HepG2 (cell line): Measurements from ENCODE around the gene NCOA3. TPM values are rescaled to one million over a fixed set of nuclear protein-coding genes. Genes with fewer than 3 reads are reported as not detected.

Source experiments
- FOSL2 ChIP-seq: sonication (generic); formaldehyde crosslinking; IDR thresholded peaks from 2 replicates; pipeline ENCODE4 v1.4.0; 2020; ENCODE audit warnings: missing genetic modification reagents
- HNF4G ChIP-seq, 2 experiments: sonication (generic) in 1 of 2; formaldehyde crosslinking in 1 of 2; IDR thresholded peaks; 2 replicates each; pipeline versions ENCODE4 v1.4.0 to v1.6.1; 2011 to 2020; ENCODE audit warnings: borderline replicate concordance in 2 of 2, low read depth in 2 of 2, mild to moderate bottlenecking in 2 of 2, low read length in 1 of 2, missing genetic modification reagents in 1 of 2, moderate library complexity in 1 of 2
- MTA3 ChIP-seq: sonication (generic); formaldehyde crosslinking; IDR thresholded peaks from 2 replicates; pipeline ENCODE4 v1.4.0; 2020; ENCODE audit warnings: missing genetic modification reagents
- NR2F2 ChIP-seq: IDR thresholded peaks from 2 replicates; pipeline ENCODE4 v1.6.1; 2012; ENCODE audit warnings: low read depth, inconsistent platforms, borderline replicate concordance
- RXRA ChIP-seq: sonication (generic); formaldehyde crosslinking; IDR thresholded peaks from 2 replicates; pipeline ENCODE4 v1.5.1; 2020; ENCODE audit warnings: missing genetic modification reagents
- SP4 ChIP-seq: sonication (generic); formaldehyde crosslinking; IDR thresholded peaks from 2 replicates; pipeline ENCODE4 v1.8.1; 2023; ENCODE audit warnings: mild to moderate bottlenecking, missing genetic modification reagents
- TP53 ChIP-seq: sonication (generic); formaldehyde crosslinking; conservative IDR thresholded peaks from 2 replicates; pipeline ENCODE4 v1.4.0; 2020; ENCODE audit warnings: missing genetic modification reagents
- ZNF274 ChIP-seq: sonication (generic); formaldehyde crosslinking; IDR thresholded peaks from 2 replicates; pipeline ENCODE4 v1.5.1; 2020; ENCODE audit warnings: mild to moderate bottlenecking, missing genetic modification reagents
- polyA plus RNA-seq, 8 experiments: library from polyadenylated mRNA; depleted of rRNA in 3 of 8; stranded (reverse) in 7 of 8; unstranded in 1 of 8; fragments of >200 nt; fragmentation: Illumina TruSeq in 4 of 8; extraction: Trizol in 4 of 8; gene quantifications; 2 replicates each; pipeline versions ENCODE4 v1.2.1 to v1.2.3, GENCODE V29; 2011 to 2016; ENCODE audit warnings: low read depth in 4 of 8, missing spikeins in 1 of 8, mixed read lengths in 1 of 8; ENCODE audit not compliant: insufficient read depth in 1 of 8
- total RNA-seq, 5 experiments: library from RNA; depleted of rRNA; stranded (reverse); fragments of >200 nt; fragmentation: Illumina TruSeq; extraction: Trizol; gene quantifications; 2 replicates each; pipeline ENCODE4 v1.2.3, GENCODE V29; 2016; ENCODE audit warnings: low read depth in 1 of 5
- TF ChIP-seq, protein P1 (sequence below): sonication (generic); formaldehyde crosslinking; IDR thresholded peaks from 2 replicates; pipeline ENCODE4 v1.5.0; 2020; ENCODE audit warnings: missing genetic modification reagents
- TF ChIP-seq, protein P2 (sequence below): sonication (generic); formaldehyde crosslinking; IDR thresholded peaks from 2 replicates; pipeline ENCODE4 v1.8.1; 2023; ENCODE audit warnings: mild to moderate bottlenecking, moderate library complexity, missing genetic modification reagents
- TF ChIP-seq, protein P3 (sequence below): sonication (generic); formaldehyde crosslinking; IDR thresholded peaks from 2 replicates; pipeline ENCODE4 v1.4.0; 2020; ENCODE audit warnings: missing genetic modification reagents
- TF ChIP-seq, protein P4 (sequence below): sonication (generic); formaldehyde crosslinking; IDR thresholded peaks from 2 replicates; pipeline ENCODE4 v1.5.0; 2020; ENCODE audit warnings: mild to moderate bottlenecking, missing genetic modification reagents, moderate library complexity

NCOA3 gene
- total and polyA plus RNA-seq, 2 of the 13 experiments (the other 11 are each of a cell fraction or from before 2014, with no cell fraction given): 35.0 to 56.8 TPM

DNA sequence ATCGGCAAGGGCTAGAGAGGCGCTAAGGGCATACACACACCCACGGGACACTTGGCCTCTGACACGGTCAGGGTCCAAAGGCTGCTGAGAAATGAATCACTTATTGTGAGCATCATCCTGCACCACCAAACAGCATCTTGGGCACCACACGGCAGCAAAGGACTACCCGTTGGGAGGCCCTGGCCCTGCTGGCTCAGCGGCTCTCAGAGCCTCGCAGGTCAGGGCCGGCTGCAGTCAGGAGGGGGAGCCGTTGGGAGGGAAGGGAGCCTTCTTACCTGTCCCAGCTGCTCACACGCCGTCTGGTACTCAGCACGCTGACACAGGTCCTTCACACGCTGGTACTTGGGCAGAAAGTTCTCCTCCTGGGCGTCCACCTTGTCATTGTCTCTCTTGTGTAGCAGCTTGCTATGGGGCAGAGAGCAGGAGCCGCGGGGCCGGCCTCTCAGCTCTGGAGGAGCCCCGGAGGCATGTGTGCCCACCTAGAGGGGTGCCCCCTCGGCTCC is 174.6 kb downstream of the NCOA3 start (continued):
- TF ChIP-seq, protein P1, sequence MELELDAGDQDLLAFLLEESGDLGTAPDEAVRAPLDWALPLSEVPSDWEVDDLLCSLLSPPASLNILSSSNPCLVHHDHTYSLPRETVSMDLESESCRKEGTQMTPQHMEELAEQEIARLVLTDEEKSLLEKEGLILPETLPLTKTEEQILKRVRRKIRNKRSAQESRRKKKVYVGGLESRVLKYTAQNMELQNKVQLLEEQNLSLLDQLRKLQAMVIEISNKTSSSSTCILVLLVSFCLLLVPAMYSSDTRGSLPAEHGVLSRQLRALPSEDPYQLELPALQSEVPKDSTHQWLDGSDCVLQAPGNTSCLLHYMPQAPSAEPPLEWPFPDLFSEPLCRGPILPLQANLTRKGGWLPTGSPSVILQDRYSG (CRISPR knock-in tag): no peak
- TF ChIP-seq, protein P2, sequence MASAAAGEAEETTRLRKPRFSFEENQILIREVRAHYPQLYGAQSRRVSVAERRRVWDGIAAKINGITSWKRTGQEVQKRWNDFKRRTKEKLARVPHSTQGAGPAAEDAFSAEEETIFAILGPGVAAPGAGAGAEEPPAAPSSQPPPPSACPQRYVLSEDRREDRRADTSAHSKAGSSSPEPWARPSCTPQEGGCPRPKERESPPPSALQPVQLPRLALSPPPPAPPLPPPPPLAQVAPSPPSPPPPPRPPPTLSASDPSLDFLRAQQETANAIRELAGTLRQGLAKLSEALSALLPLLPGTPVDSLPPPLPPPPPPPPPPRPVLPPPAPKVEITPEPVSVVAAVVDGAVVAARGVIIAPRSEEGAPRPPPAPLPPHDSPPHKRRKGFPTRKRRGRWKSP (CRISPR knock-in tag): no peak
- TF ChIP-seq SP4: 0 out of 2 replicates have a peak, but pooled peaks have one; percentile 18
- peak; percentile 15; the same call in 1 of the 2 replicates for TF ChIP-seq RXRA (CRISPR knock-in tag)
- TF ChIP-seq MTA3: no peak
- TF ChIP-seq FOSL2 (CRISPR knock-in tag): peak; percentile 44; the same call in 1 of the 2 replicates
- no peak for TF ChIP-seq TP53
- TF ChIP-seq, protein P3, sequence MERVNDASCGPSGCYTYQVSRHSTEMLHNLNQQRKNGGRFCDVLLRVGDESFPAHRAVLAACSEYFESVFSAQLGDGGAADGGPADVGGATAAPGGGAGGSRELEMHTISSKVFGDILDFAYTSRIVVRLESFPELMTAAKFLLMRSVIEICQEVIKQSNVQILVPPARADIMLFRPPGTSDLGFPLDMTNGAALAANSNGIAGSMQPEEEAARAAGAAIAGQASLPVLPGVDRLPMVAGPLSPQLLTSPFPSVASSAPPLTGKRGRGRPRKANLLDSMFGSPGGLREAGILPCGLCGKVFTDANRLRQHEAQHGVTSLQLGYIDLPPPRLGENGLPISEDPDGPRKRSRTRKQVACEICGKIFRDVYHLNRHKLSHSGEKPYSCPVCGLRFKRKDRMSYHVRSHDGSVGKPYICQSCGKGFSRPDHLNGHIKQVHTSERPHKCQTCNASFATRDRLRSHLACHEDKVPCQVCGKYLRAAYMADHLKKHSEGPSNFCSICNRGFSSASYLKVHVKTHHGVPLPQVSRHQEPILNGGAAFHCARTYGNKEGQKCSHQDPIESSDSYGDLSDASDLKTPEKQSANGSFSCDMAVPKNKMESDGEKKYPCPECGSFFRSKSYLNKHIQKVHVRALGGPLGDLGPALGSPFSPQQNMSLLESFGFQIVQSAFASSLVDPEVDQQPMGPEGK (CRISPR knock-in tag): 0 out of 2 replicates have a peak, but pooled peaks have one; percentile 17
- TF ChIP-seq HNF4G (IDR thresholded peaks at IDR 0.05; ENCODE audit: borderline replicate concordance, low read depth, low read length): peak; percentile 40; the same call in 1 of the 2 replicates
- TF ChIP-seq HNF4G (CRISPR knock-in tag; IDR thresholded peaks at IDR 0.05; ENCODE audit: borderline replicate concordance, low read depth): no peak
- TF ChIP-seq, protein P4, sequence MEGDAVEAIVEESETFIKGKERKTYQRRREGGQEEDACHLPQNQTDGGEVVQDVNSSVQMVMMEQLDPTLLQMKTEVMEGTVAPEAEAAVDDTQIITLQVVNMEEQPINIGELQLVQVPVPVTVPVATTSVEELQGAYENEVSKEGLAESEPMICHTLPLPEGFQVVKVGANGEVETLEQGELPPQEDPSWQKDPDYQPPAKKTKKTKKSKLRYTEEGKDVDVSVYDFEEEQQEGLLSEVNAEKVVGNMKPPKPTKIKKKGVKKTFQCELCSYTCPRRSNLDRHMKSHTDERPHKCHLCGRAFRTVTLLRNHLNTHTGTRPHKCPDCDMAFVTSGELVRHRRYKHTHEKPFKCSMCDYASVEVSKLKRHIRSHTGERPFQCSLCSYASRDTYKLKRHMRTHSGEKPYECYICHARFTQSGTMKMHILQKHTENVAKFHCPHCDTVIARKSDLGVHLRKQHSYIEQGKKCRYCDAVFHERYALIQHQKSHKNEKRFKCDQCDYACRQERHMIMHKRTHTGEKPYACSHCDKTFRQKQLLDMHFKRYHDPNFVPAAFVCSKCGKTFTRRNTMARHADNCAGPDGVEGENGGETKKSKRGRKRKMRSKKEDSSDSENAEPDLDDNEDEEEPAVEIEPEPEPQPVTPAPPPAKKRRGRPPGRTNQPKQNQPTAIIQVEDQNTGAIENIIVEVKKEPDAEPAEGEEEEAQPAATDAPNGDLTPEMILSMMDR (CRISPR knock-in tag): peak; percentile 73
- 0 out of 2 replicates have a peak, but pooled peaks have one; percentile 27 for TF ChIP-seq NR2F2
- TF ChIP-seq ZNF274 (CRISPR knock-in tag): 0 out of 2 replicates have a peak, but pooled peaks have one; percentile 15
- TF ChIP-seq, all 625 proteins: peak for 31
